Heart left ventricle (tissue), 13 donors: ENCODE data around the gene WDR5.

Experiments used
- CTCF ChIP-seq, 12 donors: fragments of 200-600 bp; sonication (generic) in 4 of 12; IDR thresholded peaks; one replicate each; pipeline versions ENCODE4 v1.5.0 to v1.8.0; 2018 to 2022; ENCODE audit warnings: antibody characterized with exemption in 12 of 12, mild to moderate bottlenecking in 5 of 12
- POLR2A ChIP-seq, 2 donors: fragments of 450-650 bp; IDR thresholded peaks; one replicate each; pipeline ENCODE4 v1.6.1; 2017; ENCODE audit warnings: antibody characterized with exemption in 2 of 2, mild to moderate bottlenecking in 2 of 2, moderate library complexity in 2 of 2
- donor health status: ischemic (EF 13 %, LVEDD 7.1; RV severe dilation, severe dysfunction).
- donor health status: DM: no; HTN: yes; CAD: no.
- donor health status: DM: no; HTN: no; CAD: no.
- donor health status: ischemic (EF 25% LVEDD 6.9; RV normal size, moderate dysfunction).
- donor health status: ischemic (EF 25% LVEDD 5.7; RV mildly dilated, moderate dysfunction).
- donor health status: ischemic (EF 35%, LVEDD 5.7; RV mildly dilated, moderate dysfunction).
- donor health status: nonischemic (EF 11% LVEDD 7.7; RV severe dilation, severe dysfunction).
- donor health status: DM: yes; HTN: yes; CAD: no.
- donor health status: PGD.
- donor health status: ischemic (EF 29% LVEDD 5.4; RV normal size, mild dysfunction).
- donor health status: nonischemic (EF 23%, LVEDD 6.1; RV moderate dilation, normal function).

DNA sequence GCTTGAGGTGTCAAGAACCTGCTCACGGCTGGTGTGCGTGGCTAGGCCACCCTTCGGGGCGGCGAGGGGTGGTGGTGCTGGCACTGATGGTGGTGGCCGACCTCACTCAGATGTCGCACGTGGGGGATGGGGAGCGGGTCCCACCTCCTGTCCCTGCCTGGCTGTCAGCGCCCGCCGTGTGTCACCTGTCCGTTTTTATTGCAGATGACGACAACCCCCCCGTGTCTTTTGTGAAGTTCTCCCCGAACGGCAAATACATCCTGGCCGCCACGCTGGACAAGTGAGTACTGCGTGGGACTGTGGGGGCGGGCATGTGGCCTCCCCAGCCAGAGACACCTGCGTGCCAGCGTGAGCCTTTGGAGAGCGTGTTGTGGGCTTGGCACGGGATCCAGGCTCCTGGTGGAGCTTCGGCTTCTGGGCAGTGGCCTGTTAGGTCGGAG, 18.4 kb downstream of the WDR5 start:
- TF ChIP-seq CTCF (IDR thresholded peaks at IDR 0.05) (no peak), POLR2A (IDR thresholded peaks at IDR 0.05) (no peak)
